Epithelial cell of prostate (primary cell): ENCODE measurements around the gene HPN.

Experiments
- DNase-seq: peaks from one replicate; pipeline ENCODE4 v3.0.0-alpha.2; 2011; ENCODE audit warnings: low read depth, low spot score
- H3K27ac ChIP-seq: fragments of 450-650 bp; 2 replicates; pipeline ENCODE4 v1.5.1; 2017; ENCODE audit warnings: mild to moderate bottlenecking

HPN gene

DNA sequence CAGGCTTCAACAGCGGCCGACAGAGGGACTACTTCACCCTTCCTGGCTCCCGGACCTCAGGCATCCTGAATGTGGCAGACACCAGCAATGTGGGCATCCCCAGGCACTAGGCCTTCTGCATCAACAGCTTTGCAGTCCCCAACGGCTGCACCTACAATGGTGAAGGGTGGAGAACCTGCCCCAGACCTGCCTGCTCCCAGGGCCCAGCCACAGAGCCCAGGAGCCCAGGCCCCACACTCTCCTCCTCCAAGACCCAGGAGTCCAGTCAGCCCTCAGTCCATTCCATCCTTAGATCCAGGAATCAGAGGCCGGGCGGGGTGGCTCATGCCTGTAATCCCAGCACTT is 34.5 kb downstream of the HPN start:
- H3K27ac ChIP-seq = no peak overlapping the region
- no peak for DNase-seq

DNA sequence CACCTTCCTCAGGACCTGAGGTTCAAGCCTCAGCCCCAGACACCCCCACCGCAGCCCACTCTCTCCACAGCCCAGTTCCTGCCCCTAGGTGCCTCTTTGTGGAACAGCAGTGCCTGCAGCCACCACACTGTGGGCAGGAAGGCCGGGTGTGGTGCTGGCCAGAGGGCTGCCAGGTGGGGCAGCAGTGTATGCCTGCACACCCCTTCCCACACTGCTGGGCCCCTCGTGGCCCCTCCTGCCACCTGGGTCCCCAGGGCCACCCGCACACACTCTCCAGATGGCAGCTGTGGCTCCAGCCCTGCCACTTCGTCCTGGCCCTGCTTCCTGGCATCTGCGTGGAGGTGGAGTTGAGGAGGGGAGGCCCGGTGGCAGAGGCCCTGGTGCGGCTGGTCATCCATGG is 35.1 kb downstream of the HPN start:
- no peak overlapping the region for H3K27ac ChIP-seq
- DNase-seq = no peak

DNA sequence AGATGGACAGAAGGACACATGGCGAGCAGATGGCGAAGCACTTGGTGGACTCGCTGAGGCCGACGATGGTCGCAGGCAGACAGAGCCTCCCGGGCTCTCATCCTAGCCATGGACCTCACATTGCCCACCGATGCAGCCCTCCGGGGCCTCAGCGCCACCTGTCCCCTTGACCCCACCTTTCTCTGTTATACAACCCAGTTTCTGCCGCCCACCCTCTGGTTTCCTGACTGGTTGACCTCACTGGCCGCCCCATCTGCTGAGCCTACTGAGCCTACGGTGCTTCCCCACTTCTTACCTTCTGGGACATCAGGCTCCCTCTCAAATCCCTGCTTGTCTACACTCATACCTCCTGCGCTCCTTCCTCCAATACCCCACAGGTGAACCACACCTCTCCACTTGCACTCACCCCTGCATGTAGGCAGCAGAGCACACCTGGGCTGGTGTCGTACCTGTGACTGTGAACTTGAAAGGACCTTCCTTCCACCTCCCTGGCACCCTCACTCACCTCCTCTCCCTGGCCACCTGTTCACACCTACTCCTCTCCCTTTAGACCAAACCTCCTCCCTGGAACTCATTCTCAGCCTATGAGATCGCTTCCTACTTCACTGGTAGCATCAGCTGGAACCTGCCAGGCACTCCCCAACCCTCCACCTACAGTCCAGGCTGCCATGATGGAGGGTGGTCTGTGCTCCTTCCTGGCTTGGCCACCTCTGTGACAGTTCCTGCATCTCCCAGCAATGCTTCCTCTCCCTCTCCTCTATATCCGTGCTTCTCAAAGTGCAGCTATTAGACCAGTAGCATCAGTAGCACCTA is 36.1 kb downstream of the HPN start:
- no peak for DNase-seq

DNA sequence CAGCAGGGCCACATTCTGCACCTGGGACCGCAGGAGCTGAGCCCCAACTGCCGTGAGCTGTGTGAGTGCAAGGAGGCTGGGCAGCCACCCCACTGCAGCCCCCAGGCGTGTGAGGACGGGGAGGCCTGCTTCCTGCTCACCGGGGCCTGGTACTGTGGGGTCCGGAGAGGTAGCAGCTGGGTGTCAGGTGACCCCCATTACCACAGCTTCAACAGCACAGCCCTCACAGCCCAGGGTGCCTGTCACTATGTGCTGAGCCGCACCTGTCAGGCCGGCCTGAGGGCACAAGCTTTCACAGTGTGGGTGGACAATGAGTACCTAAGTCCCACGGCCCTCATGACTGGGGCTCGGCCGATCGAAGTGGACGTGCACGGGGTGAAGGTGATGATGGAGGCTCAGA is 38.3 kb downstream of the HPN start:
- DNase-seq = no peak
- no peak overlapping the region for H3K27ac ChIP-seq

More for the DNA sequence above, 36.1 kb downstream of the HPN start:
- no peak overlapping the region for H3K27ac ChIP-seq

DNA sequence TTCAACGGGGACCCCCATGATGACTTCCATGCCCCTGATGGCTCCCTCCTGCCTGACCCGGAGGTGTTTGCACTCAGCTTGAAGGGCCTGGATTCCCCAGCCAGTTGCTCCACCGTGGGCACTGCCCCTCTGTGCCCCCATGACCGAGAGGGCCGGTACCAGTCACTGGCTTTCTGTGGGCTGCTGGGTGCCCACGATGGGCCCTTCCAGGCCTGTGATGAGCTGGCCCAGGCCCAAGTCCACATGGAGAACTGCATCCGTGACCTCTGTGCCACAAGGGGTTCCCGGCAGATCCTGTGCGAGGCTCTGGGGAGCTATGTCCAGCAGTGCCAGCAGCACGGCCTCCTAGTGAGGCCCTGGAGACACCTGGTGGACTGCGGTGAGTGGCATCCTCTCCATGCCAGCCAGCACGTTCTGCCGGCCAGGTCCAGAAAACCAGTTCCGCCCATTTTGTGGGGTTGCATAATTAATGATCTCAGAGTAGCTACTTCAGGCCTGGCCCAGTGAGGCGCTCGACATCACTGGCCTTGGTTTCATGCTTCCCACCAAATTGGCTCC is 39.2 kb downstream of the HPN start:
- no peak overlapping the region for H3K27ac ChIP-seq
- no peak for DNase-seq

DNA sequence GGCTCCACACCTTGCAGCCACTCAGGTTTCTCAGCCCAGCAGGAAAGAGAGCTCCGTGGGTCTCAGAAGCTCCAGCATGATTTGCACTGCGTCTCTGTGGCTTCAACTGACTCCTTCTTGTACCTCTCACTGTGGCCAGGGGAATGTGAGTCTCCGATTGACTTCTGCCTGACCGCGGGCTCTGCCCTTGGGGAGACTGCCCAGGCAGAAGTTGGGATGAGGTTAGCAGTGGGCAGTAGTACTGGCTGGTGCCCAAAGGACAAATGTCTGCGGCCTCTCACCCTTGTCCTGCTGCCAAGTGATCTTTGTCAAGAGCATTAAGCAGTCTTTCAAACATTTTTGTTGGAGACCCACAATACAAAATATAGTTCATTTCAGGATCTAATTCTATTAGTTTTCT is 39.7 kb downstream of the HPN start:
- no peak for DNase-seq

DNA sequence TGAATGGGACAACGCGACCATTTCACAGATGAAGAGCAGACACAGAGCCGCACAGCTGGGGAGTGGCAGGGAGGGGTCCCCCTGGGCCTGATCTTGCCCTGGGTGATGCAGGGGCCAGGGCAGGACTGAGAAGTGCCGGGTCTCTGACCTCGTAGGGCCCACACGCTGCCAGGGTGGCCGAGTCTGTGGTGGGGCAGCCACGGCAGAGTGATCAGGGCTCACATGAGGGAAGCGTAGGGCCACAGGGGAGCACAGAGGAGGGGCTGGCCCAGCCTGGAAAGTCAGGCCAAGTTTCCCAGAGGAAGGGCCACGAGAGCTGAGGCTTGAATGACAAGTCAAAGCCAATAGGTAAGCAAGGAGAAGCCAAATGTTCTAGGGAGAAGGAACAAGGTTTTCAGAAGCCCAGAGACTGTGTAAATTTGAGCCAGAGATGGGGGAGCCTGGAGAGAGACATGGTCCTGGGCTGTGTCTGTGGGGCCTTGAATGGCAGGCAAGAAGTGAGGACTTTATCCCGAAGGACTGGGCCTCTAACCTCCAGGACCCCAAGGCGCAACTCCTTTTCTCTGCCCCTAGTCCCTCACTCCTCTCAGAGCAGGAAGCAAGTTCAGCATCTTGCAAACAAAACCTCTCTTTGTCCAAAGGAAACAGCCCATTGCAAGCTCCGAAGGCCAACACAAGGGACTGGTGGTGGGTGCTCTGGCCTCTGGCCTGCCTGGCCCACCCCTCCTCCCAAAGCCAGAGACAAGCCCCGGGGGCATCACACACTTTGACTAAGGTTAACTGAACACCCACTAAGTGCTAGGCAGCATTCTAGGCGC is 42.4 kb downstream of the HPN start:
- no peak overlapping the region for H3K27ac ChIP-seq
- no peak for DNase-seq

More for the DNA sequence above, 39.7 kb downstream of the HPN start:
- no peak overlapping the region for H3K27ac ChIP-seq

DNA sequence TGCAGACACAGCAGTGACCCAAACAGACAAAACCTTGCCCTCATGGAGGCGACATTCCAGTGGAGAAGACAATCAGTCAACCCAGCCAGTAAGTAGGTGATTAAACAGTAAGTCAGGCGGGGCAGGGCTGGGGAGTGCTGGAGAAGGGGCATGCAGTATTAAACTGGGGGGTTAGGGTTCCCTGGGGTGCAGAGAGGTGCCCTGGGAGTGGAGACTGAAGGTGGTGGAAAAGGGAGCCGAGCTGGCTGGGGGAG is 42.9 kb downstream of the HPN start:
- DNase-seq = no peak
- H3K27ac ChIP-seq = no peak overlapping the region

DNA sequence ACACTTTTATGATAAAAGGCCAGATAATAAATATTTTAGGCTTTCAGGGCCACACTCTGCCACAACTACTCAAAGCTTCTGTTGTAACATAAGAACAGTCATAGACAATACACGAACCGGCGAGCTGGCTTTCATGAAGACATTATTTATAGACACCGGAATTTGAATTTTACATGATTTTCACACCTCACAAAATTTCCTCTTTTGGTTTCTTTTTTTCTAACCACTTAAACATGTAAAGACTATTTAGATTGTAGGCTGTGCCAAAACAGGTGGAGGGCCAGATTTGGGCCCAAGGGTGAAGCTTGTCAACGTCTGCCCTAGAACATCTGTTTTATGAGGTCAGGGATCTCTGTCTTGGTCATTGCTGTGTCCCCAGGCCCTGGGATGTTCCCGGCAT is 44.4 kb downstream of the HPN start:
- no peak overlapping the region for H3K27ac ChIP-seq
- DNase-seq = no peak

DNA sequence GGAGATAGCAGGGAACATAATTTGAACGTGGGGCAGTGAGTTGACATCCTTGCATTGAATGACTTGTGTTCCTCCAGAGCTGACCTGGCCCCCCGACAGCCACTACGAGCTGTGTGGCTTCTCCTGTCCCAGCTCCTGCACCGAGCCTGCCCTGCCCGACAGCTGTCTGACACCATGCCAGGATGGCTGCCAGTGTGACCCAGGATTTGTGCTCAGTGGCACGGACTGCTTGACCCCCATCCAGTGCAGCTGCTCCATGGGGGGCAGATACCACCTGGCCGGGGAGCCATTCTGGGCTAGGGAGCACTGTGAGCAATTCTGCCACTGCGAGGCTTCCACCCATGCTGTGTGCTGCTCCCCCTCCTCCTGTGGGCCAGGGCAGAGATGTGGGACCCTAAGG is 44.9 kb downstream of the HPN start:
- DNase-seq = no peak
- H3K27ac ChIP-seq = no peak overlapping the region

DNA sequence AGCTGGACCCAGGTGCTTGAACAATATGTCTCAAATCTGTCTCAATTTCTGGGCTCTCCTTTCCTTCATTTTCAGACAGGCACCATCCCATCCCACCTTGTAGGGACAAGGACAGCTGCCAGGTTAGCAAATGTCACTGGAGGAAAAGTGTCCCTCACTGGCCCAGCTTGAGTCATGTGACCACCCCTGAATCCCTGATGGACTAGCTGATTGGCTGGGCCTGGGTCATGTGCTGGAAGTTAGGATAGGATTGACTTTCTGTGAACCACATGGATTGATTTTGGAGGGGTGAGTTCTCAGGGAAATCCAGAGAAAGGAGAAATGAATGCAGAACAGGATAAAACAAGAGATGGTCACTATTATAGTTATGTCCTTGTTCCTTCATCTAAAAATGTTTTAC is 45.9 kb downstream of the HPN start:
- DNase-seq = no peak
- no peak overlapping the region for H3K27ac ChIP-seq

DNA sequence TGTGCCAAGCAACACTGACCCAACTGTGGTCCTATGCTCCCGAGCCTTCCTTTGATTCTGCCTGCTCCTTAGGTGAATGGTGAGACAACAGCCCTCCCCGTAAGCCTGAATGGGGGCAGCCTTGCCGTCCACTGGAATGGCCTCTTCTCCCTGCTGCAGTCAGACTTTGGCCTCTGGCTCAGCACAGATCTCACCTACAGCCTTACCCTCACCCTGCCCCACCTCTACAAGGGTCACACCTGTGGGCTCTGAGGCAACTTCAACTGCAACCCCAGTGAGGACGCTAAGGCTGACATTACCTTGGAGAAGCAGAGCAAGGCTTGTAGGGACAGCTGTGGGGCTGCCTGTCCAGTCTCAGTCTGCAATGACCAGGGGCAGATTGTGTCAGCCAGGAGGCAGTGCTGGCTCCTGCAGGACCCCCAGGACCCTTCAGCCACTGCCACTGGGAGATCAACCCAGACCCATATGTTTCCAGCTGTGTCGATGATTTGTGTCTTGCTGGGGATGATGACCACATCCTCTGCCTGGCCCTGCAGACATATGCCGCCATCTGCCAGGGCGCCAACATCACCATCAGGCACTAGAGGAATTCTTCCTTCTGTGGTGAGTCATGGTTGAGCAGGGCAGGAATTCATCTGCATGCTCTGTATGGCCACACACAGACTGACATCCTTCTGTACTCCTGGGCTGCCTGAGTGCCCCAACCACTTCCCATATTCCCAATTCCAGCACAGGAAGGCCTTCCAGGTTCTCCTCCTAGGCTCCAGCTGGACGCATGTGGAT is 46.8 kb downstream of the HPN start:
- DNase-seq = peak; percentile 57

DNA sequence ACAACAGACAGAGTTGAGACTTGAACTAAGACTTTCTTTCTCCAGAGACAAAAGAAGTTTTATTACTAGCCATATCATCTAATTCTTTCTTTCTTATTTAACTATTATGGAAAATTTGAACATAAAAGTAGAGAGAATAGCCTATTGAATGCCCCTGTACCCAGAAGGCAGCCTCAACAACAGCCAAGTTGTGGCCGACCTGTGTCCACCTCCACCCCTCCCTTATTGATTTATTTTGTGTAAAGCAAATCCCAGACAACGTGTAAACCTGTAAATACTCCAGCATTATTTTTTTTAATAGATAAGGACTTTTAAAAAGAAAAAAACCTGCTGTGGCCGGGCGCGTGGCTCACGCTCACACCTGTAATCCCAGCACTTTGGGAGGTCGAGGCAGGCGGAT is 48.0 kb downstream of the HPN start:
- no peak for DNase-seq
- H3K27ac ChIP-seq = no peak overlapping the region

More for the DNA sequence above, 46.8 kb downstream of the HPN start:
- no peak overlapping the region for H3K27ac ChIP-seq

DNA sequence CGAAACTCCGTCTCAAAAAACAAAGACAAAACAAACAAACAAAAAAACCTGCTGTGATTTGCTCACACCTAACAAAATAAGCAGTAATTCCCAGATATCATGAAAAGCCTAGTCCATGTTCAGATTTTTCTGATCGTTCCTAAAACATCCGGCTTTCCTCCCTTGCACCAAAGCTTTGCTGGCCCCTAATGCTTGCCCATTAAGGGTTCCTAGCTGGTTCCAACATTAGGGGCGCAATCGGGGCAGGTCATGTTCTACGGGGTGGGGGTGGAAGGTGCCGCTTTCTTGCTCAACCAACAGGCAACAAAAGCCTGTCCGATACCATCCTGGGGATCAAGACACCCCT is 48.6 kb downstream of the HPN start:
- DNase-seq = no peak
- H3K27ac ChIP-seq = no peak overlapping the region

DNA sequence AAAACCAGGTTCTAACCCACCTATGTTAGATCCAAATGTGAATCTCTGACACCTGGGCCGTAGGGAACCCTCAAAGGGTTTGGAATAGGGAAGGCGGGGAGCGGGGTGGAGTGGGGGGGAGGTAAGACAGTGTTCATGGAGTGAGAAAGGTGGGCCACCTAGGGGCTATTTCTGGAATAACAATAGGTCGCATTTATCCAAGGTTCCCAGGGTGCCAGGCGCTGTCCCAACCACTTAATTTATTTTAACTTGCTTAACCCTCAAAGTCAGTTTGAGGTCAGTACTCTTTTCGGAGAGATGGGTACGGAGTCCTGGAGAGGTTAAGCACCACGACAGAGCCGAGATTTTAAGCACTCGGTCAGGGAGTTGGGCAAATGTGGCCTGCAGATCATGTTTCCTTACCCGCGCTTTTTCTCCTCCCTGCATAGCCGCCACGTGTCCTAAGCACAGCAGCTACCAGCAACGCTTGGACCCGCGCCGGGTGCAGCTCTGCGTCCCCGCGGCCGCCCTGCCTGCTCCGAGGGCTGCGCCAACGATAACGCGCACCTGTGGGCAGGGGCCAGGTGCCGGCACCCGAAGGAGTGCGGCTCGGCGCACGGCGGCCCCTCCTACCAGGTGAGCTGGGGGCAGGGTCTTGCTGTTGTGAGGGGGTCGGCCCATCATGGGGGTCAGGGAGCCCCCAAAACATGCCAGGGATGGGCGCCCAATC is 49.1 kb downstream of the HPN start:
- DNase-seq = no peak
- H3K27ac ChIP-seq = no peak overlapping the region

DNA sequence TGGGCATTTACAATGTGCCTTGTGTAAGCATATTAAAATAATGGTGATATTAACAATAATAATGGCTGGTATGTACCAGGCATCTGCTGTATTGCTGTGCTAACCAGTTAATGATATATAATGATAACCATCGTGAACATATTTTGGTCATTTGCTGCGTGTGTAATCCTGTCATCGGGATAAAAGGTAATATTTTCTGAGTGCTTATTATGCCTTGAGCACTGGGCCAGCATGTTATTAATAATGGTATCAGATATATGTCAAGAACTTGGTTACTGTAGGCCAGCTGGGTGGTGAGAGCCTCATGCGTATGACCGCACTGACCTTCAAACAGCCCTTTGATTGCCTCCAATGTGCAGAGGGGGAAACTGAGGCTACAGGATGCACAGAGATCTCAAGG is 51.9 kb downstream of the HPN start:
- DNase-seq = no peak
- no peak overlapping the region for H3K27ac ChIP-seq

DNA sequence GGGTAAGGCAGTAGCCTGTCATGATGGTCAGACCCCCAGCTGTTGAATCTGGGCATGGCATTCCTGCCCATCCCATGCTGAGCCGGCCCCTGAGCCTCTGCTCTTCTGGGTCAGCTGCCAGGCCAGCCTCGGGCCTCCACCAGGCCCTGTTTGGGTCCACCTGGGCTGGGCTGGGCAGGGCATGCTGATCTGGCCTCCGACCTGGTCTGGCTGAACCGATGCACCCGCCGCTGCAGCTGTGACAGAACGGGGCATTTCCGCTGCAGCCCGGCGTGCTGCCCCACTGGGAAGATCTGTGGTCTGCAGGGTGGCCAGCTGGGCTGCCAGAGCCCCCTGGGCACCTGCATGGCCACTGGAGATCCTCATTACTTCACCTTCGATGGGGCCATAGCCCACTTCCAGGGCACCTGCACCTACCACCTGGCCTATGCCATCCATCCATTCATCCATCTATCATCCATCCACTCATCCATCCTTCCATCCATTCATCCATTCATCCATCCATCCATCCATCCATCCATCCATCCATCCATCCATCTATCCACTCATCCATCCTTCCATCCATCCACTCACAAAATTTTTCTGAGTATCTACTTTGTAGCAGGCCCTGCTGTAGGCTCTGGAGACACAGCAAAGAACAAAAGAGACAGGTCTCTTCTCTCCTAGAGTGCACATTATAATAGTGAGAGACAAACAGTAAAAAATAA is 52.6 kb downstream of the HPN start:
- H3K27ac ChIP-seq = no peak overlapping the region
- DNase-seq = no peak

DNA sequence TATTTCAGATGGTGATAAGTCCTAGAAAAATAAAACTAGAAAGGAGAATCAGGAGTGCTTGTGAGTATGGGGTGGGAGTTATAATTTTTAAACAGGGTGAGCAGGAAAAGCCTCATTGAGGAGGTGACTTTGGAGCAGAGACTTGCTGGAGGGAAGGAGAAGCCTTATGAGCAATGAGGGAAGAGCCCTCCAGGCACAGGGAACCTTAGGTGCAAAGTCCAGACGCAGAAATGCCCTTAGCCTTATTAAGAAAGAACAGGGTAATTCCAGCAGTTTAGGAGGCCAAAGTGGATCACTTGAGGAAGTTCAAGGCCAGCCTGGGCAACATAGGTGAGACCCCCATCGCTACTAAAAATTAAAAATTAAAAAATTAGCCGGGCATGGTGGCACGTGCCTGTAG is 53.1 kb downstream of the HPN start:
- H3K27ac ChIP-seq = no peak overlapping the region

DNA sequence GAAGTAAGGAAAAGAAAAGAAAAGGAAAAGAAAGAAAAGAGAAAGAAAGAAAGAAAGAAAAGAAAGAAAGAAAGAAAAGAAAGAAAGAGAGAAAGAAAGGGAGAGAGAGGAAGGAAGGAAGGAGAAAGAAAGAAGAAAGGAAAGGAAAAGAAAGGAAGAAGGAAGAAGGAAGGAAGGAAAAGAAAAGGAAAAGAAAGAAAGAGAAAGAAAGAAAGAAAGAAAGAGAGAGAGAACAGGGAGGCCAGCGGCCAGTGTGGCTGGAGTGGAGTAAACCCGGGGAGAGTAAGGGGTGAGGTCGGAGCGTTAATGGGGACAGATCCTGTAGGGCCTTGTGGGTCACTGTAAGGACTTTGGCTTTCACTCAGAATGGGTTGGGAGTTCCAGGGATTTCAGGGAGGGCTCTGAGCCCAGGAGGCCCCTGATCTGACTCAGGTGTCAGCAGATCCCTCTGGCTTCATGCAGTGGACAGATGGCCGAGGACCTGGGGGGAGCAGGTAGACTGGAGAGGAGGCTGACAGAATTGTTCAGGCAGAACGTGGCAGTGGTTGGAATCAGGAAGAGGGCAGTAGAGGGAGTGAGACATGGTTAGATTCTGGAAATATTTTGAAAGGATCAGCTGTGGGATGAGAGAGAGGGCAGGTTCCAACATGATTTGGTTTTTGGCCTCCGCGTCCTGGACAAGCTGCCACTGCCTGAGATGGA is 54.3 kb downstream of the HPN start:
- no peak for DNase-seq
- peak overlapping the region; percentile 51 for H3K27ac ChIP-seq

More for the DNA sequence above, 53.1 kb downstream of the HPN start:
- no peak for DNase-seq
